Measurements from ENCODE around the gene CYB561A3.

Gene CYB561A3

GRCh38 chr11:61361741-61362541 lies at the start of gene CYB561A3, which contains the start of gene TMEM138:
CYB561A3 (minus strand) TSS chr11:61361882; CDS start chr11:61356713, 5,169 bp downstream.
TMEM138 (plus strand) TSS chr11:61362374; CDS start chr11:61364391, 2,017 bp downstream.
- no peak for TF ChIP-seq CTCF (IDR thresholded peaks at IDR 0.05; ENCODE audit: insufficient read depth, low read length, missing control alignments)

GRCh38 chr11:61406991-61407728 lies 45.5 kb upstream of the CYB561A3 start:
- ChIA-PET POLR2A (no interaction called here), CTCF (interaction anchor here (0.9 to 1.6 kb wide), 4 partner anchors 13 to 28 kb away, joined by 3 to 4 read pairs (median 4); partner anchors contain the start of gene TMEM216)
- H3K4me3 ChIP-seq (ENCODE audit: low read depth, low read length), result no peak overlapping the region
- TF ChIP-seq CTCF (IDR thresholded peaks at IDR 0.05; ENCODE audit: insufficient read depth, low read length, missing control alignments), result no peak
- DNase-seq (ENCODE audit: low read depth, low spot score), result no peak

More at GRCh38 chr11:61361741-61362541, at the start of gene CYB561A3, which contains the start of gene TMEM138:
- peak; percentile 68 for DNase-seq (ENCODE audit: low read depth, low spot score)
- CTCF ChIA-PET, result interaction anchor here (0.8 to 27.5 kb wide), 9 partner anchors 9 to 74 kb away, joined by 3 to 352 read pairs (median 6); partner anchors contain the start of genes DDB1, TKFC and TMEM216
- POLR2A ChIA-PET, result interaction anchor here (0.8 to 3.2 kb wide), 17 partner anchors 9 to 274 kb away, joined by 3 to 33 read pairs (median 7); partner anchors contain the start of genes DDB1, TKFC and TMEM216
- peak within 1 kb of the TSS; percentile 69 for H3K4me3 ChIP-seq (ENCODE audit: low read depth, low read length)

GRCh38 chr11:61406067-61406466 lies 44.4 kb upstream of the CYB561A3 start:
- H3K4me3 ChIP-seq (ENCODE audit: low read depth, low read length), result no peak overlapping the region
- no peak for TF ChIP-seq CTCF (IDR thresholded peaks at IDR 0.05; ENCODE audit: insufficient read depth, low read length, missing control alignments)
- POLR2A ChIA-PET, result no interaction called here
- CTCF ChIA-PET, result interaction anchor here (0.8 to 1.2 kb wide), 2 partner anchors 13 to 21 kb away, joined by 4 to 5 read pairs; no protein-coding TSS in a partner anchor
- no peak for DNase-seq (ENCODE audit: low read depth, low spot score)

GRCh38 chr11:61404641-61405040 lies 43.0 kb upstream of the CYB561A3 start:
- DNase-seq (ENCODE audit: low read depth, low spot score), result no peak
- POLR2A ChIA-PET, result no interaction called here
- no peak overlapping the region for H3K4me3 ChIP-seq (ENCODE audit: low read depth, low read length)
- CTCF ChIA-PET, result no interaction called here
- no peak for TF ChIP-seq CTCF (IDR thresholded peaks at IDR 0.05; ENCODE audit: insufficient read depth, low read length, missing control alignments)

DNA sequence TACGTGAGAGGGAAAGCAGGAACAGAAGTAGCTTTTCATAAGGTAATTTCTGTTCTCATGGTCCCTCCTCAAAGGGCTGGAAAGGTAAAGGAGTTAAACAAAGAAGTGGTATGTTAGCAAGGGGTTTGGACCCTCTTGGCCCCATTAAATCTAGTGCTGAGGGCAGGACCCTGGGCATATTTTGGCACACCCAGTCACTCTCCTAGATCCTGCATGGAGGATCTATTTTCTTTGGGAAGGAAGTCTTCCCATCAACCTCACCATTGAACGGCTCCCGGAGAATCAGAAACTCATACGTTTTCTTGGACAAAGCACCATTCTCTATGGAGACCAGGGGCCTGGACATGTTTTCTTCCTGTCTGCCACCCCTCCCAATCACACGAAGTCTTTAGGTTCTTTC lies 42.4 kb upstream of the CYB561A3 start:
- DNase-seq (ENCODE audit: low read depth, low spot score), result no peak
- TF ChIP-seq CTCF (IDR thresholded peaks at IDR 0.05; ENCODE audit: insufficient read depth, low read length, missing control alignments), result no peak
- CTCF ChIA-PET, result interaction anchor here (1.5 to 3.5 kb wide), 2 partner anchors 11 to 18 kb away, joined by 5 to 20 read pairs; no protein-coding TSS in a partner anchor
- H3K4me3 ChIP-seq (ENCODE audit: low read depth, low read length), result no peak overlapping the region
- POLR2A ChIA-PET, result no interaction called here

All from AG04449 (cell line).